Measurements from ENCODE around the gene KLF12.

Gene KLF12

DNA sequence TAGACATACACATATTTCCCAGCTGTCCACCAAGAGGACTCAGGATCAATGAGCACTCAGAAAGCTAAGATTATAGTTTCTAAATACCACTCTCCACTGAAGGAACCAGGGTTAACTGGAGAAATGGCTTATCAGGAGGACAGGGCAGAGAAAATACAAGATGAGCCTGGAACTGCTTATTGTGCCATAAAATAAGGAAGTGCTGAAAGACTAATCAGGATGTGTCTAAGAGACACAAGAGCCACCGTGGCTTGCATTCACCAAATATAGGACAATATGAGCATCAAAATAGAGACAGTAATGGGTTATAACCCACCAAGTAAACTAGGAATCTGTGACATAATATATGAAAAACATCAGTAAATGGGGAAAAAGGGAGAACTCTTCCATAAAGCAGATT is 32.8 kb downstream of the KLF12 start:
- DNase-seq, result no peak

DNA sequence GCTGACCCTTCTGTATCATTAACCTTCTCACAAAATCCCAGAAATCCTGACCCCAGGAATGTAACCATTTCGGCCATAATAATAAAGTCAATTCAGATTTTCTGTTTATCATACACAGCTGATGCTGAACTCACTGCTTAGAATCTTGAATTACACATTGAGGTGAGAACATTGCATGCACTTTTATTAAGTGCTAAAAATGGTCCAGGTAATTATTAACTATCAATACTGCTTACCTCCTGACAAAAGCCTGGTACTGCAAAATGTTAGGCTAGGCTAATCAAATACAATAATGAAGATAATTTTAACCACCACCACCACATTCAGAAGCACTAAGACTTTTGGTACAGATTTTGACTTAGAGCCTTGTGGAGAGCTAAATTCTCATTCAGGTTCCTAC is 36.1 kb downstream of the KLF12 start:
- no peak for DNase-seq

GRCh38 chr13:74097116-74097515 is 37.1 kb downstream of the KLF12 start:
- DNase-seq, result no peak

- DNase-seq, result no peak
Observed at GRCh38 chr13:74093691-74094090, 40.5 kb downstream of the KLF12 start.

DNA sequence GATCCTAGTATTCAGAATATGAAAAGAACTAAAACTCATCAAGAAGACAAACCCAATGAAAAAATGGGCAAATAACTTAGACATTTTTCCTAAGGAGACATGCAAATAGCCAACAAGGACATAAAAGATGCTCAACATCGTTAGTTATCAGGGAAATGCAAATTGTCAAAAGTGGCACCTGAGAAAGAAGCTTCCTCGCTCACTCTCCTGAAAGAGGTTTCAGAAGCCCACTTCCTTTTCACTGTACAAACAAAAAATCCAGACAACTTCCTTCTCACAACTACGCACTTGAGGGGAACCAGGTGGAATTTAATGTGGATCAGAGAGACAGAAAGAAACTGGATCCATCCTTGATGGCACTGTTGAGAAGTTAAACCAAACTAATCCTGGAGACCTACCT is 41.5 kb downstream of the KLF12 start:
- peak; percentile 24 for DNase-seq

DNA sequence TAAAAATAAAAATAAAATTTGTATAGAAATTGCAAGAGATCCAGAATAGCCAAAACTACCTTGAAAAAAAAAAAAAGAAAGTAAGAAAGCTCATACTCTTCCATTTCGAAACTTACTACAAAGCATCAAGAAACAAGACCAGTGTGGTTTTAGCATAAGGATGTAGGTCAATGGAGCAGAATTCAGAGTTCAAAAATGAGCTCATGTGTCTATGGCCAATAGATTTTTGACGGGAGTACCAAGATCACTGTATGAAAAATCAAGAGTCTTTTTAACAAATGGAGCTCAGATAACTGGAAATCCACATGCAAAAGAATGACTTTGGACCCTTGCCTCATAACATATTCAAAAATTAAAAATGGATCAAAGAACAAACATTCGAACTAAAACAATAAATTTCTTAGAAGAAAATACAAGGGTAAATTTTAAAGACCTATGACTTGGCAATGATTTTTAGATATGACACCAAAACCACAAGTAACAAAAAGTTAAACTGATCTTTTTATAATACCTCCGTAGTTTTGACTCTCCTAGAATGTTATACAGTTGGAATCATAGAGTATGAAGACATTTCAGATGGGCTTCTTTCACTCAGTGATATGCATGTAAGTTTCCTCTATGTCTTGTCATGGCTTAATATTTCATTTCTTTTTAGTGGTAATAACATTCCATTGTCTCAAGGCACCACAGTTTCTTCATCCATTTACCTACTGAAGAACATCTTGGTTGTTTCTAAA is 43.2 kb downstream of the KLF12 start:
- DNase-seq, result no peak

DNA sequence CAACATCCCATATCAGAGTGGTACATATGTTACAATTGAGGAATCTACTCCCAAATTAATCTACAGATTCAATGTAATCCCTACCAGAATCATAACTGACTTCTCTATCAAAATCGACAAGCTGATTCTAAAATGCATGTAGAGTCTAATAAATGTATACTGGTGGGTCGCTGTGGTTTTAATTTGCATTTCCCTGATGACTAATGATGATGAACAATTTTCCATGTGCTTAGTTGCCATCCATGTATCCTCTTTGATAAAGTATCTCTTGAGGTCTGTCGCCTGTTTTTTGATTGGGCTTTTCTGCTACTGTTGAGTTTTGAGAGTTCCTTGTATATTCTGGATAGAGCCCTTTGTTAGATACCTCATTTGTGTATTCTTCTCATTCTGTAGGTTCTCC is 43.8 kb downstream of the KLF12 start:
- peak; percentile 10 for DNase-seq

DNA sequence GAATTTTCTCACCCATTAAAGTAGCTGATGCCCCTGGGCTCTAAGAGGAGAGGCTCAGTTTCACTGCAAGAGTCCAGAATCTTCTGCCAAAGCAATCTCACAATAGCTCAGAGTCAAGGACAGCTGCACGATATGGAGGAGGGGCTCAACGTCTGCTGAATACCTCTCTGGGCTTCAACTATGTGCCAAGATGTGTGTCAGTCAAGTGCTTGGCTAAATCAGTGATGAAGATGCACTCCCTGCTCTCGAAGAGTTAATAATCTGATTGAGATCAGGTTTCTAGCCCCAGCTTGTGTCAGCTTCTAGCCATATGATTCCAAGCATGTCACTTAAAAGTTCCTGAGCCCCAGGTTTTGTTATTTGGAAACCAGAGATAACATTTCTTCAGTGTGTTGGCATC is 46.8 kb downstream of the KLF12 start:
- DNase-seq, result no peak

All from NCI-H526 treated with DMSO at 0.1 percent for 48 hours (cell line).